ENCODE data around the gene VPS54.

The VPS54 gene

DNA sequence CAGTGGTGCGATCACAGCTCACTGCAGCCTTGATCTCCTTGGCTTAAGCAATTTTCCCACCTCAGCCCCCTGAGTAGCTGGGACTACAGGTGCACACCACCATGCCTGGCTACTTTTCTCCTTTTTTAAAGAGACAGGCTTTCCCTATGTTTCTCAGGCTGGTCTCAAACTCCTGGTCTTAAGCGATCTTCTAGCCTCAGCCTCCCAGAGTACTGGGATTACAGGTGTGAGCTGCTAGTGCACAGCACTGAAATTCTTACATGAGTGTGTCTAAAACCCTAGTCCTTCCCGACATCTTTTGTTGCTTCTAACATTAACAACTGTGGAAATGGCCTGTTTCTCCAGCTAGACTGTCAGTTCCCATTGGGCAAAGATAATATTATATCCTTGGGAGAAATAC, 174.6 kb downstream of the VPS54 start:
- DNase-seq (ENCODE audit: extremely low read depth, insufficient read length): no peak
- Histone ChIP-seq H3K27me3 (replicated peaks; ENCODE audit: control insufficient read depth, insufficient read depth, low read length) (no peaks in the 10 kb centered on the region), H3K4me3 (replicated peaks; ENCODE audit: low read depth, low read length) (no peak overlapping the region), H3K36me3 (ENCODE audit: control insufficient read depth, insufficient read depth, low read length) (no peaks in the 10 kb centered on the region)
- TF ChIP-seq, protein P1, sequence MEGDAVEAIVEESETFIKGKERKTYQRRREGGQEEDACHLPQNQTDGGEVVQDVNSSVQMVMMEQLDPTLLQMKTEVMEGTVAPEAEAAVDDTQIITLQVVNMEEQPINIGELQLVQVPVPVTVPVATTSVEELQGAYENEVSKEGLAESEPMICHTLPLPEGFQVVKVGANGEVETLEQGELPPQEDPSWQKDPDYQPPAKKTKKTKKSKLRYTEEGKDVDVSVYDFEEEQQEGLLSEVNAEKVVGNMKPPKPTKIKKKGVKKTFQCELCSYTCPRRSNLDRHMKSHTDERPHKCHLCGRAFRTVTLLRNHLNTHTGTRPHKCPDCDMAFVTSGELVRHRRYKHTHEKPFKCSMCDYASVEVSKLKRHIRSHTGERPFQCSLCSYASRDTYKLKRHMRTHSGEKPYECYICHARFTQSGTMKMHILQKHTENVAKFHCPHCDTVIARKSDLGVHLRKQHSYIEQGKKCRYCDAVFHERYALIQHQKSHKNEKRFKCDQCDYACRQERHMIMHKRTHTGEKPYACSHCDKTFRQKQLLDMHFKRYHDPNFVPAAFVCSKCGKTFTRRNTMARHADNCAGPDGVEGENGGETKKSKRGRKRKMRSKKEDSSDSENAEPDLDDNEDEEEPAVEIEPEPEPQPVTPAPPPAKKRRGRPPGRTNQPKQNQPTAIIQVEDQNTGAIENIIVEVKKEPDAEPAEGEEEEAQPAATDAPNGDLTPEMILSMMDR (IDR thresholded peaks at IDR 0.05; ENCODE audit: insufficient read depth, low read length, poor library complexity, severe bottlenecking): no peak

DNA sequence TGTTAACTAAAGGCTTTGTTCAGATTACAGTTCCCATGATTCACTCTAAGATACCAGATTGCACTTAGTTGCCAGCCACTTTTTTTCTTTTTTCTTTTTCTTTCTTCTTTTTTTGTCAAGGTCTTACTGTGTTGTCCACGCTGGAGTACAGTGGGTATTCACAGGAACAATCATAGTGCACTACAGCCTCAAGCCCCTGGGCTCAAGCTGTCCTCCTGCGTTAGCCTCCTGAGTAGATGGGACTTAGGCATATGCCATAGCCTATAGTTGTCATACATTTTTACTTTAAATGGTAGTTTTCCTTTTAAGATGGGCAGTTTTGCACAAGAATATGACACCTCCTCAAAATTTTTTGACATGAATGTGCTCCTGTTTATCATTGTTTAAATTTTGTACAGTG, 175.4 kb downstream of the VPS54 start:
- H3K4me3 ChIP-seq (replicated peaks; ENCODE audit: low read depth, low read length): no peak overlapping the region
- DNase-seq (ENCODE audit: extremely low read depth, insufficient read length): no peak
- TF ChIP-seq, protein P1 (IDR thresholded peaks at IDR 0.05; ENCODE audit: insufficient read depth, low read length, poor library complexity, severe bottlenecking): no peak
- H3K36me3 ChIP-seq (ENCODE audit: control insufficient read depth, insufficient read depth, low read length): no peaks in the 10 kb centered on the region
- H3K27me3 ChIP-seq (replicated peaks; ENCODE audit: control insufficient read depth, insufficient read depth, low read length): no peaks in the 10 kb centered on the region

DNA sequence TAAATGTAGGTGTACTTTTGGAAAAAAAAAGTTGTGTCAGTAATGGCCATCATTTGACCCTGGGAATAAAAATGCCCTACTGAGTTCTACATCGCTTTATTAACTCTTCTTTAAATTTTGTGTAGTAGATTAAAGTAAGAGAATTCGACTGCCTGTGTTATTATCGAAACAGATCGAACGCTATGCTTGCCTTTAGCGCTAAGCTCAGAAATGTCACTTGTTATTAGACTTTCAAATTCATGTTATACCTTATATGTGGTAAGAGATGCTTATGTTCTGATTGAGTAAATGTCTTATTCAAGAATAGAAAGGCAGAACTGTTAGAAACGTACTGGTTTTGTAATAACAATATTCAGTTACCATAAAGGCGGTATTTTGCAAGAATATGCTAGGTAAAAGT, 176.1 kb downstream of the VPS54 start:
- TF ChIP-seq, protein P1 (IDR thresholded peaks at IDR 0.05; ENCODE audit: insufficient read depth, low read length, poor library complexity, severe bottlenecking): no peak
- DNase-seq (ENCODE audit: extremely low read depth, insufficient read length): no peak
- Histone ChIP-seq H3K36me3 (ENCODE audit: control insufficient read depth, insufficient read depth, low read length) (no peaks in the 10 kb centered on the region), H3K27me3 (replicated peaks; ENCODE audit: control insufficient read depth, insufficient read depth, low read length) (no peaks in the 10 kb centered on the region), H3K4me3 (replicated peaks; ENCODE audit: low read depth, low read length) (peak overlapping the region; percentile 91)

DNA sequence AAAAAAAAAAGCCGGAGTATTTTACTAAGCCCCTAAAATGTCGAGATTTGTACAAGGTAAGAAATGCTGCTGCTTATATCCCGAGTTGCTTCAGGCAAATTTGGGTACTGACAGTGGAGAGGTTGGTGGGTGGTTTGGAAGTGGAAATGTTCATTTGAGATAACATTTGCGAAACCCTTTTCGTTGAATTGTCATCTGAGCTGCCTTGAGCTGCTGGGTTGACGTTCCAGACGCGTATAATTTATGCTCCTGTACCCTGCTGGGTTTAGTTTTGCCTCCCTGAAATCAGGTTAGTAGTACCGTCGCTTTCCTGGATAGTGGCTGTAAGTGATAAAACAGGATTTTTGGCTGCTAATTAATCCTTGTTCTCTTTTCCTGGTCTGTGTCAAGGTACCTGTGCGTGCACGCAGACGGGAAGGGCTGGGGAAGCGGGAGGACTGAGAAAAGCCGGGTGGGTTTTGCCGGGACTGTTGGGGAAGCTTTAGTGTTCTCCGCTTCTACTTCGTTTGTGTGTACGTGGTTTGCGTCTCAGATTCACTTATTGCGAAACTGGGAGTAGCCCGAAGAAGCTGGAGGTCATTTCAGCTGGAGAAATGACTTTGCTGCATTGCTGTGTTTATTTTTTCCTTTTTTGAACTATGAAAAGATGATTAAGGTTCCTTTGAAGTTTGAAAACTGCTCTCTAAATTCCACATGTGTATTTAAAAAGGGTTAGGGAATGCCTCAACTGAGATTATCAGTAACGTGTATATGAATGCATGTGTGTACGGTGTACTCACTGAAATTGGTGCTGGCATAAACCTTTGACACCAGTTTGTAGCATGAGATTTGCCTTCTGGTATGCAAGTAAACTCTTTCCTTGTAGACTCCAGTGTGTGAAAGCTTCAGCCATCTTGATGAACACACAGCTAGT, 176.8 kb downstream of the VPS54 start:
- DNase-seq (ENCODE audit: extremely low read depth, insufficient read length): peak; percentile 16

More for the DNA sequence above, 176.8 kb downstream of the VPS54 start:
- no peaks in the 10 kb centered on the region for H3K36me3 ChIP-seq (ENCODE audit: control insufficient read depth, insufficient read depth, low read length)
- H3K4me3 ChIP-seq (replicated peaks; ENCODE audit: low read depth, low read length): peak overlapping the region; percentile 91
- TF ChIP-seq, protein P1 (IDR thresholded peaks at IDR 0.05; ENCODE audit: insufficient read depth, low read length, poor library complexity, severe bottlenecking): no peak
- no peaks in the 10 kb centered on the region for H3K27me3 ChIP-seq (replicated peaks; ENCODE audit: control insufficient read depth, insufficient read depth, low read length)
